CD4-positive, alpha-beta T cell treated with Interferon alpha-2 for 1 hour (primary cell): ENCODE results near the gene RNF220.

Experiments
- DNase-seq, 2 donors: peaks; one replicate each; pipeline ENCODE4 v3.0.0-alpha.2; 2020 to 2022

Gene RNF220

DNA sequence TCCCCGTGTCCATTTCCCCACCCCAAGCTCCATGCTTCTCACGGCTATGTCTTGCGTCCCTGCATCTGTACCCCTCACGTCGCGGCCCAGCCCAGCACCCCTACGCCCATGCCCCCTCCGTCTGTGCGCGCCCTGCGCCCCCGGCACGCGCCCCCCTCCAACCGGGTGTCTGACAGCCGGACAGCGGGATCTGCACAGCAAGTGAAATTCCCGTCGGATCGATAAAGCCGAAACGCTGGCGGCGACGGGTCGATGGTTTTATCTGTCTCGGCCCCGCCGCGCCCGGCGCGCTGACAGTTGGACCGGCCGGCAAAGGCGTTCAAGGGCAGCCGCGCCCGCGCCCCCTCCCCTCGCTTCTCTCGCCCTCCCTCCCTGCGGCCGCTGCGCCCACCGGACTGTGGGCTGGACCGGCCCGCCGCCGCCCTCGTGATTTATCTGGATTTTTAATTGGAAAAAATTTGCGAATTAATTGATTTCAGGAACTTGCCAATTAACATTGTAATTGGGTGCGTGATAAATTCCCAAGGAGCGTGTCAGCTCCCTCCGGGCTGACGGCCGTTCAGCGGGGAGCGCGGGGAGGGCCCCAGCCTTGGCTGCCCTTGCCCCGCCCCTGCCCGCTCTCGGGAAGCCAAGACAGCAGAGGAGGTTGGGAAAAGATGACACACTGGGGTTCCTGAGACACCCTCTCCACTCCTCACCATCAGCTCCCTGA lies 212.1 kb downstream of the RNF220 start:
- DNase-seq: no peak

DNA sequence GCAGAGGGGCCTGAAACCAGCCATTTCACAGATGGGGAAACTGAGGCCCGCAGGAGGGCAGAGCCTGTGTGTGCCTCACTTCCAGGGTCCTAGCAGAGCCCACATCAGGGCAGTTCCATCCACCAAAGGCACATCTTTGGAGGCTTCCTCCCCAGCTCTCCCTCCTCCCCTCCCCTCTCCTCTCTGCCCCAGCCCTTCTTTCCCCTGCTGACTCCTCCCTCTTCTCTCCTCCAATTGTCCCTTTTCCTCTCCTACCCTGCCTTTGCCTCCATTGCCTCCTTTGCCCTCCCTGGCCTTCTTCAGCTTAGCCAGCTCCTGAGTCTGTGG lies 212.6 kb downstream of the RNF220 start:
- no peak for DNase-seq

DNA sequence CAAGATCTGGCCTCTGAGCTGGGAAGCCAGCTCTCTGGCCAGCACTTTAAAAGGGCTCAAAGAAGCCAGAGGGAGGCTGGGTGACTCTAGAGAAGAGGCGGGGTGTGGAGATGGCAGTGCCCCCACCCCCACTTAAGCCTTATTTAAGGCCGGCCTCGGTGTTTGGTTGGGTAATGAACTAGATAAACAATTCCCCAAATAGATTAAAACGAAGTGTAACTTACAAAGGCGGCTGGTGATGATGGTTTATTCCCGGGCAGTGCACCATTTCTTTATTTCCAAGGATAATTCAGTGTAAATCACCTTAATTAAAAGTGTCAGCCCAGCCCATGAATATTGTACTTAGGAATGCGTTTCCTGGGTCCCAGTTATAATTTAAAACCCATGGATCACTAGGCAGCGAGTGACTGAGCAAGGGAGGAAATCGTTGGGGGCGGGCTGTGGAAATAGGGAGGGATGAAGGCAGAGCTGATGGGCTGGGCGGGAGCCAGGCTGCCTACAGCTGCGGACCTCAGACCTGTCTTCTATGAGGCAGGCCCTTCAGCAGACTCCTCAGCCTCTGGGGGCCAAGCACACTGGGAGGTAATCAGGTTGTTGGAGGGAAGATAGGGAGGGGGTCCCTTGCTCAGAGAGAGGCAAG lies 214.3 kb downstream of the RNF220 start:
- DNase-seq: no peak

DNA sequence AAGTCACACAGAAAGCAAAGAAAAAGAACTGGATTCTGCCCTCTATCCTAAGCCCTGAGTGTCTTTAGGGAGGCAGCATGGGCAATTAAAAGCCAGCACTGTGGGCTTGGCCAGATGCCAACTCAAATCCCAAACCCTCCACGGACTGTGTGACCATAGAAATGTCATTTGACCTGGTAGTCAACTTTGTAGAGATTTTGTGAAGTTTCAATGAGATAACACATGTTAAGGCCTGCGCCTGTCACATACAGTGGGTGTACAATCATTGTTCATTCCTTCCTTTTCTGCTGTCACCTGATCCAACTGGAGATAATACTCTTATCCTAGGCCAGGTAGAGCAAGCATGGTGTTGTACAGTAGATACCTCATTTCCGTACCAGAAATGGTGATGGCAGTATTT lies 215.0 kb downstream of the RNF220 start:
- DNase-seq: no peak

DNA sequence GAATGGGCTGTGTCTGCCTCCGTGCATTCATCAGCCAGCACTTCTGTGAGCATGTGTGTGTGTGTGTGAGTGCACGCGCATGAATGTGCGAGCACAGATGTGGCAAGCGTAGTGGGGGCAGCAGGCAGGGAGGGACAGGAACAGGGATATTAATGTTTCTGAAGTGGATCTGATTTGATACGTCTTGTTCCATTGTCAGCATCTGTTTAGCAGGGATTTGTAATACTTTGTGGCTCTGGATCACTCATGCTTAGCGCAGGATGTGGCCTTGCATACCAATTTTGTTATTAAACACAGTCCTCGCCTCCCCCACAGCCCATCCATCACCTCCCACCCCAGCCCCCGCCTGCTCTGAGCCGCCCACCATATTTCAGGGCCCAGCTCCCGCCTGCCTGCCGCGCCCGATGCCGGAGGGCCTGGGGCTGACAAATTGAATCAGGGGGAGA lies 216.8 kb downstream of the RNF220 start:
- no peak for DNase-seq

DNA sequence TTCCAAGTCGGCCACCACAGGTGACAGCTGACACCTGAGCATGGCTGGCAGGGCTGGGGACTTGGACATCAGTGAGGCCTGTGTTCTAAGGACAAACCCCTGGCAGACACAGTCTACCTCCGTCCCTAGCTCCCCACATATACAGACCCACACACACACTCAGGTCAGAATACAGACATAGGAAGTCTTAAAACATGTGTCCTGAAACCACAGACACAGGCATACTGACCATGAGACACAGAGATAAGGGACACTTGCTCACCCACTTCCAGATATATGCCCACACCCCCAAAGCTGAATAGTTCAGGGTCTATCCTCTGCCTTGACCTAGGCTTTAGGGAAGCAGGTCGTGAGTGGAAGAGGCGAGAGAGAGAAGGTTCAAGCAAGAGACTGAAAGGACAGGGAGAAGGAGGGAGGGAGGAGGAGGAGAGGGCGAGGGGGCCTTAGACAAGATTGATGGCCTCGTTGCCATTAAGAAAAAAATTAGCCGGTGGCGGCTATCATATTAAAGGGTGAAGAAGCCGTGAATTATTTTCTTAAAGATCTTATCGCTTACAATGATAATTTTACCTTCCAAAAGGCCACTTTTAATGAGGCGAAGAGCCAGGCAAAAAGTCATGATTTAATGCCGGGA lies 219.3 kb downstream of the RNF220 start:
- DNase-seq: no peak

- no peak for DNase-seq
Observed at GRCh38 chr1:44625348-44625747, 220.3 kb downstream of the RNF220 start.

GRCh38 chr1:44628962-44629756 lies 224.1 kb downstream of the RNF220 start:
- no peak for DNase-seq

GRCh38 chr1:44630116-44630515 lies 225.1 kb downstream of the RNF220 start:
- no peak for DNase-seq

- DNase-seq: no peak
Observed at GRCh38 chr1:44631333-44631646, 226.2 kb downstream of the RNF220 start.

GRCh38 chr1:44631647-44632539 lies 226.8 kb downstream of the RNF220 start:
- peak; percentile 86 to 91 for DNase-seq

DNA sequence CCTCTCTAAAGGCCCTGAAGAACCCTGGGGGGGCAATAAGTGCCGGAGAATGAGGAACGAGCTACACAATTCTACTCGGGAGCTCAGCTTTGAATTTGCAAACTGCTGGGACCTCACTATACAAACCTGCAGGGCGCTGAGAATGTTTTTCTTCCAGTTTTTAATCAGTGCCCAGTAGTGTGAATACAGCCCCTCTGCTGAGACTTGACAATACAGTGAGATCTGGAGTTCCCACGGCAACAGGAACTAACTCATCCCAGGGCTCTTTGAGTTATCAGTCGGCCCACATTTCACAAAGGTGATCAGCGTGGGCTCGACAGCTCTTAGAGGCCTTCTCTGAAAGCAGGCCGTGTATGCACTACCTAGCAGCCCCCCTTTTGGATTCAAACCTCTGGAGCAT lies 227.5 kb downstream of the RNF220 start:
- no peak for DNase-seq

DNA sequence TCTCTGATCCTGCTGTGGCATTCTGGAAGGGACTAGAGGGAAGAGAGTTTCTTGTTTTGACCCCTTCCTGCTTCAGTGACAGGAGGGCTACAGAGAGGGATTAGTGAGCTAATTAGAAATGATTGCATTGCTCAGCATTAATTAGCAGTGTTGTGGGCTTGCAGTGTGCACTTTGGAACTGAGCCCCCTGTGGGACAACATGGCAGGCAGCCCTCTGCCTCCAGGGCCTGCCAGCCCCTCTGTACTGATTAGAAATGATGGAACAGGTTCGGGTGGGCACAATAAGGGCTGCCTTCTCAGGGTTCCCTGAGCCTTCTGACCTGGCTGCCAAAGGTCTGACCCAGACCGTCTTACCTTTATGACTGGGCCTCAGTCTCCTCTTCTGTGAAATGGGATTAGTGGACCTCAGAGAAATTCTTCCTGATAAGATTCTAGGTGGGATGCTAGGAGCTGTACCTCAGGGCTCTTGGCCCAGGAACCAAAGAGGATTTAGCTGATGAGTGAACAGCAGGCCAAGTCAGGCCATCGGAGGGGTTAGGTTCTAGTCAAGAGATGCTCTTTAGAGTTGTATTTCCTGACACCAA lies 229.6 kb downstream of the RNF220 start:
- DNase-seq: no peak

- DNase-seq: no peak
Observed at GRCh38 chr1:44635439-44635838, 230.4 kb downstream of the RNF220 start.

- no peak for DNase-seq
Observed at GRCh38 chr1:44636083-44636687, 231.1 kb downstream of the RNF220 start.

DNA sequence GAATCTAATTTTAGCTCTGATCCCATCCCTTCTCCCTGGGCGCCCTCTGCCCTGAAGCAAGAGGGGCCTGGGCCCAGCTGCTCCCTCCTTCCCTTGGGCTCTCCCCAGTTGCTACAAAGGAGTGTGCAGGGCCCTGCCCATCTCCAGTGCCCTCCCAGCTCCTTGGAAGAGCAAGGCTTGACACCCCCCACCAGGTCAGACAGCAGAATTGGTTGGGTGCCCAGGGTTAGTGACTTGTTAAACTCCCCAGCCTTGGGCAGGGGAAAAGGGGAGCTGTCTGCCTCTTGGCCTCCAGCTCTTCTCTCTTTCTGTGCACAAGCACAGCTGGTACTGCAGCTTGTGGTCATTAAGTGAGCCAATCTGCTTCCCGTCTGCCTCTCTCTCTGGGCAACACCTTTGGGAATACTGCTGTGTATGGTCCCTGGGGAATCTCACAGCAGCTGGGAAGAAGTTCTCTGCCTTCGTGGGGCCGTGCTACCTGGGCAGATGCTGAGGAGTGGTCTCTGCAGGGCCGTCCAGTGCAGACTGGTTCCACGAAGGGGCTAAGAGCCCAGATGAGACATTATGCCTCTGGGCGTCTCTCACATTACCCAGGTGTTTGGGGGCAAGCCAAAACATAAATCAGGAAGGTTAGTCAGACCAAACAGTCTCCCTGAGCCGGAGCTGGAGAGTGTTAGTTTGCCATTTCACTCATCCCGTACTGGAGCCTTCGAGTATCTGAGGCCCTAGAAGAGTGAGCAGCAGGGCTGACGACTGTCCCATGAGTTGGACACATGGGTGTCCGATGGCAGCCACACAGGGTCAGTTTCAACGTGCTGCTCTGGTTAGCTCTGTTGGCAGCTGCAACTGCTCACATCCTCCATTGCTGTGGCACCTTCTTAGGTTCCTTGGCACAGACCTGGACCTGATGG lies 231.9 kb downstream of the RNF220 start:
- no peak for DNase-seq

GRCh38 chr1:44637702-44638411 lies 232.8 kb downstream of the RNF220 start:
- DNase-seq: no peak

DNA sequence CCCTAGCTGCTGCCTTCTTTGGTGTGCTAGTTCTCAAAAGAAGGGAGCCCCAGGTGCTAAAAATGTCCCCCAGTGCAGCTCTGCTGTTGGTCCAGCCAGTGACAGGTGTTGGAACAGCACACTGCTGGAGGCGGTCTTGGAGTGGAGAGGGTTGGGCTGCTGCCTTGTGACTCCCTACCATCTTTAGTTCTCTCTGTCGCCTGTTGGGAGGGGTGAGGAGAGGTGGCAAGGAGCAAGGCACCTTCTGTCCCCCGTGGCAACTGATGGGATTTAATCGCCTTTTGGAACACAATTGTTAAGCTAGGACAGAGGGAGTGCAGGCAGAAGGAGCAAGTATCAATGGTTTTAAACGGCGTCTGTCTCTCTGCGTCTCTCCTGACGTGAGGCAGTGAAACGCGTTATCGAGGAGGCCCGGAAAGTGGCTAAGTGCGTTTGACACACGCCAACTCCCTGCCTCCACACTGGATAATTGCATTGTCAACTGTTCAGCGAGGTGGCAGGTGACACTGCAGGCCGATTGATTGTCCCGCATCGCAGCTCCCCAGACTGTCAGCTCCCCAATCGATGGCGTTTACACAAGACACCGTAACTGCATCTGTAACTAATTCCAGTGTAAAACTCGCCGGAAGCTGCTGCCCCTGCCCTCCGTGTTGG lies 235.3 kb downstream of the RNF220 start:
- no peak for DNase-seq
